SJSA1 (cell line): ENCODE results near the gene PNPLA1. TPM values are rescaled to one million over a fixed set of nuclear protein-coding genes. Genes with fewer than 3 reads are reported as not detected.
A peak's percentile ranks its signal among the peaks of the same experiment; 100 is the strongest.

ENCODE experiments used
- DNase-seq, 2 experiments: peaks; one replicate each; pipeline ENCODE4 v3.0.0-alpha.2; 2015 to 2020; ENCODE audit warnings: low spot score in 2 of 2, low read depth in 1 of 2
- H3K27ac ChIP-seq: fragments of 250-450 bp; sonication (Bioruptor Pico); 2 replicates; pipeline ENCODE4 v1.5.1; 2020; ENCODE audit warnings: mild to moderate bottlenecking, moderate library complexity
- H3K27me3 ChIP-seq: fragments of 250-450 bp; sonication (Bioruptor Pico); replicated peaks from 2 replicates; pipeline ENCODE4 v1.5.1; 2020; ENCODE audit warnings: mild to moderate bottlenecking, moderate library complexity
- H3K36me3 ChIP-seq: fragments of 250-450 bp; sonication (Bioruptor Pico); 2 replicates; pipeline ENCODE4 v1.5.1; 2020; ENCODE audit warnings: mild to moderate bottlenecking
- H3K4me1 ChIP-seq: fragments of 250-450 bp; sonication (Bioruptor Pico); replicated peaks from 2 replicates; pipeline ENCODE4 v1.6.1; 2021; ENCODE audit warnings: mild to moderate bottlenecking
- H3K4me3 ChIP-seq: fragments of 250-450 bp; sonication (Bioruptor Pico); 2 replicates; pipeline ENCODE4 v1.5.1; 2020; ENCODE audit warnings: mild to moderate bottlenecking
- H3K9me3 ChIP-seq: fragments of 250-450 bp; sonication (Bioruptor Pico); replicated peaks from 2 replicates; pipeline ENCODE4 v1.5.1; 2020; ENCODE audit warnings: mild to moderate bottlenecking
- total RNA-seq: library from RNA; depleted of rRNA; stranded (reverse); fragments of >200 nt; shearing (Covaris generic); gene quantifications from 2 replicates; pipeline ENCODE4 v1.2.3, GENCODE V29; 2014

Gene PNPLA1
- total RNA-seq, 1 experiment from 2014 or later = not detected

DNA sequence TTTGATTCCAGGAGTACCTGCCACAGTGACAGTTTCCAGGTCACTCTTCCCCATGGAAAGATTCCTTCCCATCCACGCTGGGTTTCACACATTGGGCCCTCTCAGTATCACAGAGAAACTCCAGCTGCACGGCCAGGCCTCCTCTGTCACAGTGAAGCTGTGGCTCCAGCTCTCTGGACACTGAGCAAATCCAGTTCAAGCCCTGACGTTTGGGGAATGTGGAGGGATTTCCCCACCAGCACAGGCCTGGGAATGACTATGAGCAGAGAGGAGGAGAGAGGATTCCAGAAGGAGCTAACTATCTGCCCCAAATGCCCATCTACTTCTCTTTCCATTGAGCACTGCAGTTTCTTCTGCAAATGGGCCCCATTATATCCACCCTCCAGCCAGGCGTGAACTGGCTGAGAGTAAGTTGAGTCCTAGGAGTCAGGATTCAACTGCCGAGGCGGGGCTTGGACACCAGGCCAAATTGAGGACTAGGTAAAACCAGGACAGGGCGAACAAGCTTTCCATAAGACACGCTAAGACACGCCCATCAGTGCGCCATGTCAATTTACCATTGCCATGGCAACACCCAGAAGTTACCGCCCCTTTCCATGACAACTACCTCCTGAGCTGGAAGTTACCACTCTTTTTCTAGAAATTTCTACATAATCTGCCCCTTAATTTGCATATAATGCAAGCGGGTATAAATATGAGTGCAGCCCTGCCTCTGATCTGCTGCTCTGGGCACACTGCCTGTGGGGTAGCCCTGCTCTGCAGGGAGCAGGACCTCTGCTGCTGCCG, 76.0 kb downstream of the PNPLA1 start:
- Histone ChIP-seq H3K27me3 (no peaks in the 10 kb centered on the region), H3K4me1 (peaks cover 15% of the 10 kb centered on the region), H3K9me3 (no peaks in the 10 kb centered on the region), H3K36me3 (no peaks in the 10 kb centered on the region), H3K4me3 (no peak overlapping the region), H3K27ac (no peak overlapping the region)
- DNase-seq = no peak

DNA sequence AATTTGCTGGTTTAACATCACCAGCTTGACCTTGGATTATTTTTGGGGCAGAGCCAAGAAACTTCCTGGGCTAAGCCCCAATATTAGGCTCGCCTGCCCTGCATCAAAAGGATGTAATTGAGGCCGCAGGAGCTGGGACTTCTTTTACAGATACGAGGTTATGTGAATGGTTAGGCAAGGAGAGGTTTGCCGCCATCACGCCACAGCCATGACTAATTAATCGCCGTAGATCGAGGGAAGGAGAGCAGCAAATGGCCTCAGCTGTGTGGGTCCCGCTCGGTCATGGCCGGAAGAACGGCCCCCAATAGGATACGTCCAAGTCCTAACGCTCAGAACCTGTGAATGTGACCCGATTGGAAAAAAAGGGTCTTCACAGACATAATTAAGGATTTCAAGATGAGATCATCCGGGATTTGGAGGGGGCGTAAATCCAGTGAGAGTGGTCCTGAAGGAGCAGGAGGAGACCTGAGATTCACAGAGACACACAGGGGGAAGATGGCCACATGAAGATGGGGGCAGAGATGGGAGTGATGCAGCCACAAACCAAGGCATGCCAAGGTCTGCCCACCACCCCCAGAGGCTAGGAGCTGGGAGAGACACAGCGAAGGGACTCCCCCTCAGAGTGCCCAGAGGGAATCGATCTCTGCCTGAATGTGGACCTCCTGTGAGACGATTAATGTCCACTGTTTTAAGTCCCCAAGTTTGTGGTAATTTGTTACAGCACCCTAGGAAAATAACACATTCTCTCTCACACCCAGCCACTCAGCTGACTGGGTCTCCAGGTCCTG, 76.8 kb downstream of the PNPLA1 start:
- H3K4me3 ChIP-seq = no peak overlapping the region
- H3K36me3 ChIP-seq = no peaks in the 10 kb centered on the region
- H3K9me3 ChIP-seq = no peaks in the 10 kb centered on the region
- peaks cover 23% of the 10 kb centered on the region for H3K4me1 ChIP-seq
- no peak for DNase-seq
- no peaks in the 10 kb centered on the region for H3K27me3 ChIP-seq
- no peak overlapping the region for H3K27ac ChIP-seq

- no peaks in the 10 kb centered on the region for H3K27me3 ChIP-seq
- H3K27ac ChIP-seq = no peak overlapping the region
- no peaks in the 10 kb centered on the region for H3K36me3 ChIP-seq
- no peak for DNase-seq
- no peaks in the 10 kb centered on the region for H3K9me3 ChIP-seq
- peaks cover 24% of the 10 kb centered on the region for H3K4me1 ChIP-seq
- H3K4me3 ChIP-seq = no peak overlapping the region
Observed at GRCh38 chr6:36347621-36348020, 77.8 kb downstream of the PNPLA1 start.

- Histone ChIP-seq H3K36me3 (no peaks in the 10 kb centered on the region), H3K27ac (no peak overlapping the region), H3K4me1 (peaks cover 24% of the 10 kb centered on the region), H3K27me3 (no peaks in the 10 kb centered on the region), H3K9me3 (0 out of 2 replicates have a peak, but pooled peaks cover 3% of the 10 kb centered on the region), H3K4me3 (no peak overlapping the region)
- no peak for DNase-seq
Observed at GRCh38 chr6:36349240-36349639, 79.4 kb downstream of the PNPLA1 start.

DNA sequence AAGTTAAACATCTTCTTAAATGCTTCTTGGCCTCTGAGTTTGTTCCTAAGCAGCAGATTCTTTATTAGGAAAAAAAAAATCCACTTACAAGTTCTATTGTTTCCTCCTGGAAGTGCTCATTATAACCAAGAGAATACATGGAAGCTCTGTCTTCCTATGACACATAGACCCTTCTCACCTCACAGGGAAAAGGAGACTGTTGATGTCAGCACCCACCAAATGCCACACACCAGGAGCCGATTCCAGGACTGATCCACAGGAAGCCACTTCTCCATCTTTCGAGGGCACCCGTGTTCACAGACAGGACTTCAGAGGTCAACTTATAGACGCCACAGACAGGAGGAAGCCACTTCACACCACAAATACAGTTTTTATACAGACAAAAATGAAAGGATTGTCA, 80.2 kb downstream of the PNPLA1 start:
- Histone ChIP-seq H3K27ac (peak overlapping the region; percentile 54), H3K36me3 (no peaks in the 10 kb centered on the region), H3K4me3 (no peak overlapping the region), H3K9me3 (0 out of 2 replicates have a peak, but pooled peaks cover 3% of the 10 kb centered on the region), H3K27me3 (no peaks in the 10 kb centered on the region), H3K4me1 (peaks cover 24% of the 10 kb centered on the region)
- peak in 1 of 2 experiments; percentile 39 for DNase-seq

DNA sequence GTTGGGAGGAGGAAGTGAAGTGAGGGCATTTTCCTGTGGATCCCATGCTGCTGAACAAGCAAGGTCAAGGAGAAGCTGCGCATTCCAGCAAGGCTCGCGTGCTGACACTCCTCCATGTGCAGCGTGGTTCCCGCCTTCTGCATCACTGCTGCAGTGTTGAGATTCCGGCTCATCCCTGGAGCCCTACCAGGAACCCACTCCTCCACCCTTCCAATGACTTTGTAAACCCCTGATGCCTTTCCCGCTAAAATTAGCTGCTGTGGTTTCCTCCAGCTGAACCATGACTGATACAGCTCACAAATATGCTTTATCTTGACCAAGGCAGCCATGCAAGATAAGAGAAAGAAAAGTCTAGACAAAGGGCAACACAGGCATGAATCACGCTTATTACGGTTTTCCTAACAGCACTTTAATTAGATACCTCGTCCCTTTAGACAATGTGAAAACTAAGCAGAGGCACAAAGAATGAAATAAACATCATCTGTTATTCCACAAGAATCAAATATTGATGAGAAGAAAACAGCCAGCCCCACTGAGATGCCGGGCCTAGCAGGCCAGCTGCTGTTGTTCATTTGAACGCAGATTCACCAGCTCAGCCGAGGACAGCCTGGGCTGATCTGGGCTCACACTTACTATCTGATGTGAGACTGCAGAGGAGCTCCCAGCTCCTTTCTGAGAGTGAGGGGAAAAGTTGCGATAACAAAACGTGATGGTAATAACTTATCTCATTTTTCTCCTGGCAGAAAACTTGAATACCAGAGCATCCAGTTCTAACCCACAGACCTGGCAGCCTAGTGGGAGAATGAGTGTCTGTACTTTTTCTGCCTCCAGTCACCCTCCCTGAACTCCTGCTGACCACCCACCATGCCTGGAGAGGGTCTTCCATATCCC, 81.1 kb downstream of the PNPLA1 start:
- Histone ChIP-seq H3K4me1 (peaks cover 24% of the 10 kb centered on the region), H3K4me3 (no peak overlapping the region), H3K27ac (peak overlapping the region; percentile 54), H3K36me3 (no peaks in the 10 kb centered on the region), H3K27me3 (no peaks in the 10 kb centered on the region), H3K9me3 (0 out of 2 replicates have a peak, but pooled peaks cover 3% of the 10 kb centered on the region)
- DNase-seq = peak; percentile 78 to 83

- Histone ChIP-seq H3K9me3 (0 out of 2 replicates have a peak, but pooled peaks cover 3% of the 10 kb centered on the region), H3K27ac (no peak overlapping the region)
Observed at GRCh38 chr6:36352477-36353157, 82.8 kb downstream of the PNPLA1 start.

GRCh38 chr6:36353411-36353915, 83.6 kb downstream of the PNPLA1 start:
- H3K27ac ChIP-seq = no peak overlapping the region

More at GRCh38 chr6:36352477-36353157, 82.8 kb downstream of the PNPLA1 start:
- no peak for DNase-seq
- H3K4me1 ChIP-seq = peaks cover 24% of the 10 kb centered on the region
- no peaks in the 10 kb centered on the region for H3K36me3 ChIP-seq
- no peaks in the 10 kb centered on the region for H3K27me3 ChIP-seq
- H3K4me3 ChIP-seq = no peak overlapping the region

DNA sequence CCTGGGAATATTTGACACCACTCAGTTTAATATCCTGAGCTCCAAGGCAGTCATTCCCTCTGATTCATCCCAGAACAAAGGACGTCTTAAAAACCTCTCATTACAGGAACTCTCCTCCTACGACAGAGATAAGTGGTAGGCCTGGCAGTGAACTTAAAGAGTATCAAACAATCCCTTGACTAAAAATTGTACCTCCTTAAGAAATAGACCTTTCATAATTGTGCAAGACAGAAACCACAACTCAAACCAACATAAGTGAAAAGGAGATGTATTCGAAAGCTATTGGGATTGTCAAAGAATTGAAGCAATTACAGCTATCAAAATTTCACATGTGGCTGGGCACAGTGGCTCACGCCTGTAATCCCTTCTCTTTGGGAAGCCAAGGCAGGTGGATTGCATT, 86.0 kb downstream of the PNPLA1 start:
- no peak for DNase-seq
- peaks cover 35% of the 10 kb centered on the region for H3K4me1 ChIP-seq
- H3K4me3 ChIP-seq = no peak overlapping the region
- 0 out of 2 replicates have a peak, but pooled peaks cover 3% of the 10 kb centered on the region for H3K9me3 ChIP-seq
- no peak overlapping the region for H3K27ac ChIP-seq
- no peaks in the 10 kb centered on the region for H3K36me3 ChIP-seq
- no peaks in the 10 kb centered on the region for H3K27me3 ChIP-seq

More at GRCh38 chr6:36353411-36353915, 83.6 kb downstream of the PNPLA1 start:
- Histone ChIP-seq H3K36me3 (no peaks in the 10 kb centered on the region), H3K4me1 (peaks cover 33% of the 10 kb centered on the region), H3K9me3 (0 out of 2 replicates have a peak, but pooled peaks cover 3% of the 10 kb centered on the region), H3K27me3 (no peaks in the 10 kb centered on the region), H3K4me3 (no peak overlapping the region)
- no peak for DNase-seq

DNA sequence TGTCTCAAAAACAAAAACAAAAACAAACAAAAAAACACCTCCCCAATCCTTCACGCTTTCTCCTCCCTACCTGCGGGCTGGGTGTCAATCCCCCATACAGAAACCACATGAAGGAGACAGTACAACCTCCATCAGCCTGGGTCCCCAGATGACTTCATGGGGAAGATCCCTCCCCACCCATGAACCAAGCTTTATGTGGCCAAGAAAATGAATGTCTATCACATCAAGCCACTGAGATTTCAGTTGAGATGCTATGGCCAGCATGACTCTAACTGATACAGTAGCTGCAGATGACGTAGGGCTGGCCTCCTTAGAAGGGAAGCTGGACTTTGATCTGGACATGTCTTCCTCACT, 88.0 kb downstream of the PNPLA1 start:
- DNase-seq = no peak
- peak overlapping the region; percentile 60 for H3K27ac ChIP-seq
- no peaks in the 10 kb centered on the region for H3K27me3 ChIP-seq
- 0 out of 2 replicates have a peak, but pooled peaks cover 3% of the 10 kb centered on the region for H3K9me3 ChIP-seq
- H3K4me3 ChIP-seq = no peak overlapping the region
- H3K4me1 ChIP-seq = peaks cover 26% of the 10 kb centered on the region
- H3K36me3 ChIP-seq = no peaks in the 10 kb centered on the region
